HG03025 (cell line): ENCODE measurements around the gene RMI2.
"Not testable (repeated sequence)": the region's sequence is repeated elsewhere in the genome, so short reads cannot be mapped to it uniquely, and the experiment has no call there.

Experiments used
- ATAC-seq: cut with Tn5 transposase; IDR thresholded peaks from one replicate; pipeline ENCODE4 v1.9.1; 2021; ENCODE audit warnings: mild to moderate bottlenecking, moderate library complexity; ENCODE audit not compliant: unreplicated experiment, low FRiP score

Gene RMI2

DNA sequence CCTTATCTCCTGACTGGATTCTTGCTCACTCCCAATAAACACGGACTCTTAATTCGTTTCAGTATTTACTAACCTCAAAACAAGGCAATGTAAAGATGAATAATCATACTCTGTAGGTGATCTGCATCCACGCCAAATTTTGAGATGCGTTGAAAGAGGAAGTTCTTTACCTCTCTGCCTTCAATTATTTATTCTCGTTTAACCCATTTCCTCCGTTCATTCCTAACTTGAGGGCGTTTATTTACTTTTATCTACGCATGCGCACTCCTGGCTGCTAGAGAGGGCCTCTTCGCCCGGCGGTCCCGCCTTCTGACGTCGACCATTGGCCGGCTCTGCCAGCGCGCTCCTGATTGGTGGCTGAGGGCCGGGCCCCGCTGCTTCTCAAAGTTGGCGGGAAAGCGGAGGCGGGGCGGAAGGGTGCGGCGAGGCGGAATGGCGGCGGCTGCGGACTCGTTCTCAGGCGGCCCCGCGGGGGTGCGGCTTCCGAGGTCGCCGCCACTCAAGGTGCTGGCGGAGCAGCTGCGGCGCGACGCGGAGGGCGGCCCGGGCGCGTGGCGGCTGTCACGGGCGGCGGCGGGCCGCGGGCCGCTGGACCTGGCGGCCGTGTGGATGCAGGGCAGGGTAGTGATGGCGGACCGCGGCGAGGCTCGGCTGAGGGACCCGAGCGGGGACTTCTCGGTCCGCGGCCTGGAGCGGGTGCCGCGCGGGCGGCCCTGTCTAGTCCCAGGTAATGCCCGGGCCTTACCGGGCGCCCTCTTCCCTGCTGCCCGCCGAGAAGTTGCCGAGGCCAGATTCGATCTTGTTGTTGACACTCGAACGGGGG lies at the start of gene RMI2:
TSS of gene RMI2 (plus strand) at position 420 of the 823 bp plus-strand sequence. CDS start at position 433, 13 bp downstream.
- peak; percentile 90 for ATAC-seq

DNA sequence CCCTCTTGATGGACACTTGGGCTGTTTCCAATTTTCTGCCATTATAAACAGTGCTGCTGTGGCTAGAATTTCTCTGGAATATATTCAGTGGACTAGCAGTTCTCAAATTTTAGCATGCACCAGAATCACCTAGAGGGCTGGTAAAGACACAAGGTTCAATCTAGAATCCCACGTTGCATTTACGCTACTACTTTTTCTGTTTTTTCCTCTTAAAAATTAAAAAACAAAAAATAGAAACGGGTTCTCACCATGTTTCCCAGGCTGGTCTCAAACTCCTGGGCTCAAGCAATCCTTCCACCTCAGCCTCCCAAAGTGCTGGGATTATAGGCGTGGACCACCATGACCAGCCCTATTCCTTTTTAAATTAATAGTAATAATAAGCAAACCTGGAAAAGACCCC lies 49.6 kb upstream of the RMI2 start:
- no peak for ATAC-seq

DNA sequence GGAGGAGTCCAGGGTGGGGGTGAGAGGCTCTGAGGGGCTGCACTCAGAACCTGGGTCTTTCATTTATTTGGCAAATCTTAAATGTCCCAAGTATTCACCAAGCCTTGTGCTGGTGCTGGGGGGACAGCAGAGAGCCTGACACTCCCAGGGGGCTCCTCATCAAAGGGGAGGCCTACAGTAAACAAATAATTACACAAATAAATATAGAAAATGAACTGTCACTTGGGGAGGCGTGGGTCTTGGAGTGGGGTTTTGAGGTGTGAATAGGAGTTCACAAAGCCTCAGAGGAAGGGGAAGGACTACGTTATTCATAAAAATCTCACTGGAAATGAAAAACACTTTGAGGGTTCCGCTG lies 48.9 kb upstream of the RMI2 start:
- no peak for ATAC-seq

DNA sequence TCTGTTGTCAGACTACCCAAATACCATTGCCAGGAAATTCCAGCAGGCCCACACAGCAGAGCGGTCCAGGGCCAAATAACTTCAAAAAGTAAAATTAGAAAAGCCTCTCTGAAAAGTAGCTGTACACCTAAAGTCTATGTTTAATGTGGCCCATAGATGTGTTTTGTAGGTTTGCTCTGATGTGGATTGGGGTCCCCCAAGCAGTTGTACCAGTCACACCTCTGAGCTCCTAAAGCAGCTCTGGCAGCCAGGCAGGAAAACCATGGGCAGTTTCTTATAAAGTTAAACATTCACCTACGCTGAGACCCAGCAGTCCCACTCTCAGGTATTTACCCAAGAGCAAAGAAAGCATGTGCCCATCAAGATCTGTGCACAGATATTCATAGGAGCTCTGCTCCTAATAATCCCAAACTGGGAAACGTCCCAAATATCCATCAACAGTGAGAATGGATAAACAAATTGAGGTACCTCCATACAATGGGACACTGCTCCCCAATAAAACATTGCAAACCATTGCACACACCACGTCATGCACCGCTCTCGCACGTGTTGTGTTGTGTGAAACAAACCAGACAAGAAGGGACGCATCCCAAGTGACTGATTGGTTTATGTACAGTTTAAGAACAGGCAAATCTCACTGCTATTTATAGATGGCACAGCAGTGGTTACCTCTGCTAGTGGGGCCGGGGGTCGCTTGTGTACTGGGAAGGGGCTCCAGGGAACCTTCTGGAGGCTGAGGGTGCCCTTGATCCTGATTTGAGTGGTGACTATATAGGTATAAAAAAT lies 48.4 kb upstream of the RMI2 start:
- ATAC-seq = no peak

DNA sequence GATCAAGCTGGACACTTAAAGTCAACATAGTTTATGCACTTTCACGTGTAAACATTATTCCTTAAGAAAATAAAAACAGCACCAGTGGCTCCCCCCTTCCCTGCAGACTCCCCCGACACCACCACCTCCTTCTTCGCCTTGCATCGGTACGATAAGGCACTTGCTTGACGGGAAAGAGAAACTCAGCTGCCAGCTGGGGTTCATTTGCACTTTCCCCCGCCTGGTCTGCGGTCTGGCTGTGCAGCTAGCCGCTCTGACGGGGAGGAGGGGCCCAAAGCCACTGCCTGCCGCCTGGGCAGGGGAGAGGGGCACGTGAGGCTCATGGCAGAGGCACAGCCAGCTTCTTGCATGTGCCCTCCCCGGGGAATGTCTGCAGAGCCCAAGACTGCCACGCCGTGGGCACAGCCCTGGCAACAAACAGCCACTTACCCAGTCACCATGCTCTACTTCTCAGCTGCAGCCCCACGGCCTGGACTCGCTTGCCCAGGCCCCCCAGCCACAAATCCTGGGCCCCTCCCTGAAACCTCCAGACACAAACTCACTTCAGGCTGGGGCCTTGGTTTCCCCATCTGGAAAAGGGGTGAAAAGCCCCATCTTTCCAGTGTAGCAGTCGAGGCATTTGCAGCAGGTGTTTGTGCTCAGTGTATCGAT lies 47.6 kb upstream of the RMI2 start:
- peak; percentile 56 for ATAC-seq

DNA sequence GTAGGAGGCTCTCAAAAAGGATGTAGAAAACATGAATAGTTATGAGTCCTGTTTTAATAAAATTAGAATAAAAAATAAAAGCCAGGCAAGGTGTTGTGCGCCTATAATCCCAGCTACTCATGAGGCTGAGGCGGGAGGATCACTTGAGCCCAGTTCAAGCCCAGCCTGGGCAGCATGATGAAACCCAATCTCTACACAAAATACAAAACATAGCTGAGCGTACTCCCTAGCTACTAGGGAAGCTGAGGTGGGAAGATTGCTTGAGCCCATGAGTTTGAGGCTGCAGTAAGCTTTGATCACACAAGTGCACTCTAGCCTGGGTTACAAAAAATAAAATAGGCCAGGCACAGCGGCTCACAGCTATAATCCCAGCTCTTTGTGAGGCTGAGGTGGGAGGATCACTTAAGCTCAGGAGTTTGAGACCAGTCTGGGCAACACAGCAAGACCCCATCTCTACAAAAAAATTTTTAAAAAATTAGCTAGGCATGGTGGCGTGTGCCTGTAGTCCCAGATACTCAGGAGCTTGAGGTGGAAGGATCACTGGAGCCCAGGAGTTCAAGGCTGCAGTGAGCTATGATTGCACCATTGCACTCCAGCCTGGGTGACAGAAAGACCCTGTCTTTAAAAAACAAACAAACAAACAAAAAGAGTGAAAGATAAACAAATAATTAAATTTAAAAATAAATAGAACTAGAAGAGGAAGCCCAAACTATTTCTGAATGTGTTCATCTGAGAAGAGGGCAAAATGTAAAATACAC lies 46.9 kb upstream of the RMI2 start:
- no peak for ATAC-seq

DNA sequence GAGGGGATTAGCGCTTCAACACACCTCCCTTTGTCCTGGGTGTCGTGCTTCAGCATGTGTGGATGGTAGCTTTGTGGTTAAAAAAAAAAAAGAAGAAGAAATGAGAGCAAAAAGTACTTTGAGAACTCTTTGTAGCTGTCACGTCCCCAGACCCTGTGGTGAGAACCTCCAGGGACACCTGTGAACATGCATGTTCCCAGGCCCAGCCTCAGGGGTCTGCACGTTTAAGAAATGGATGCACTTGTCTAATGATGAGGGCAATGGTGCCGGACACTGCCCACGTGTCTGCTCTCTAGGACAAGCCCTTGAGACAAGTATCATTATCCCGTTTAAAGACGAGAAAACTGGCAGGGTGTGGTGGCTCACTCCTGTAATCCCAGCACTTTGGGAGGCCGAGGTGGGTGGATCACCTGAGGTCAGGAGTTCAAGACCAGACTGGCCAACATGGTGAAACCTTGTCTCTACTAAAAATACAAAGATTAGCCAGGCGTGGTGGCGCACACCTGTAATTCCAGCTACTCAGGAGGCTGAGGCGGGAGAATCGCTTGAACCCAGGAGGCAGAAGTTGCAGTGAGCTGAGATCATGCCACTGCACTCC lies 46.2 kb upstream of the RMI2 start:
- not testable (repeated sequence) for ATAC-seq

DNA sequence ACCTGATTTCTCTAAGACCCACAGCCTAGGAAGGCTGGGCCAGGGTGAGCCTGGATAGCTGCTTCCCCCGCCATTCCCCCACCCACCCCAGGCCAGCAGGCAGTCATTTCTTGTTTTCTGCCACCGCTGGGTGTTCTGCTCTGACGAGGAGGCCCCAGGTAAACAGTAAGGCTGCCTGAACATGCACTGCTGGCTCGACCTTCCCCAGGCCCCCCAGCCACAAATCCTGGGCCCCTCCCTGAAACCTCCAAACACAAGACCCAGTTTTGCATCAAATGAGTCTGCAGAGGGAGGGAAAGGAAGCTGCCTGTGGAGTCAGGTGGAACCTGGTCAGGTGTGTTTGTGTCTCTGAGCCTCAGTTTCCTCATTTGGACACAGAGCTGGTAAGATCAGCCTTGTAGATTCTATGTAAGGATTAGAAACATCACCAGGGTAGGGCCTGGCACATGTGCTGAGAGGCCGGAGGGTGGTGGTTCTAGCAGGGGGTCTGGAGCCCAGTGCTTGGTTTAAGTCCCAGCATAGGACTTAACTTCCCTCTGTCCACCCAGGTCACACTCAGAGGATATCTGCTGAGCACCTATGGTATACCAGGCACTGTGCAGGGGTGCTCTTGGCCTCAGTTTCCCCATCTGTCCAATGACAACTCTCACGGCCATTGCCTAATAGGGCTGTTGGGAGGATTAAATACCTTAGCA lies 45.2 kb upstream of the RMI2 start:
- no peak for ATAC-seq

DNA sequence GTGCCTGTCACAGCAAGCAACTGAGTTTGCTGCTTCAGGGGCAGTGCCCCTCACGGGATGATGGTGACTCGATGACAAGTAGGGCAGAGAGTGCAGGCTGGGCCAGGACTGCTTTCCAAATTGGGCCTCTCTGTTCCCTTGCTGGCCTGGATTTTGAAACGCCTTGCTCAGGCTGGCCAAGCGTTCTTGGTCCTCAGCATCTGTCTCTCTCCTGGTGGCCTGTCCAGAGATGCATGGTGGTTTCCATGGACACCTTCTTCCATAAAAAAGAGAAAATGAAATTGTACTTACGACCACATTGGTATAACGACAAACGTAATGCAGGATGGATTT lies 44.7 kb upstream of the RMI2 start:
- ATAC-seq = no peak

DNA sequence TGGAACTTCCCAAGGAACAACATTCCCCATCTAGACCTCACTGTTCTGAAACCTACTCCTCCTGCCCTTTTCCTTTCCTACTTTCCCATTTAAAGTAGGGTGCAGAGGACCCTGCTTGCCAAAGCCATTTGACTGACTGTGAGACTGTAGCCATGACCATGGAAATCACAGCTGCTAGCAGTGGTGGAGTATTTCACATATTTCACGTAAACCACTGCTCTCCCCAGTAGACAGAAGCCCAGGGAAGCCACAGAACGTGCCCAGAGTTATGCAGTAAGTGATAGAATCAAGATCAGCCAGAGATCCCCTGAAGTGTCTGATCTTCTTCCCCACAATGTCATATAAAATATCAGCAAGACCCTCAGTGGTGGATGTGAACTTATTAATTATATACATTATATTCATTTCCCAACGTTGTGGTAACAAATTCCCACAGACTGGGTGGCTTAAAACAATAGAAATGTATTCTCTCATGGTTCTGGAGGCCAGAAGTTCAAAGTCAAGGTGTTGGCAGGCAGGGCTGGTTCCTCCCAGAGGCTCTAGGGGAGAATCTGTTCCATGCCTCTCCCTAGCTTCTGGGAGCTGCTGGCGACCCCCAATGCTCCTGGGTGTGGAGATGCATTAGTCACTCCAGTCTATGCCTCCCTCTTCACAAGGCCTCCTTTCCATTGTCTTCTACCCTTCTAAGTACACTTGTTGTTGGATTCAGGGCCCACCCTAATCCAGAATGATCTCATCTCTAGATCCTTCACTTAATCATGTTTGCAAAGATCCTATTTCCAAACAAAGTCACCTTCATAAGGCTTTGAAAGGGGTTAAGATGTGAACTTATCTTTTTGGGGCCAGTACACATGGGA lies 43.4 kb upstream of the RMI2 start:
- ATAC-seq = no peak

DNA sequence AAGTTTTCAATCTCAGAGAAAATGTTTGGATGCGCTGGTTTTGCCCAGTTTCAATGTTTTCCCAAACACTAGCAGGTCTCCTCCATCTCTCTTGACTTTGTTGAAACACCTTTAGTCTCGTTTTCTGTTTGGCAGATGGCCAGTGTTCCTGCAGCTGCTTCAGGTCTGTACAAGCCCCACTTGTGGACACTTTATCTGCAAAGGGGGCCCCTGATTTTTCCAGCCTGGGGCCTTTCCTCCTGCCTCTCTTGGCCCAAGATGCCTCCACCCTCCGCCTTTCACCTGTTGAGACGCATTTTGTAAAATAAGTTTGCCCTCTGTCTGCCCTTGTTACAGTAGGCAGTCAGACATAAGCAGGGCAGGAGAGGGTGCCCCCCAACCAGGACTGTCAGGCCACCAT lies 42.3 kb upstream of the RMI2 start:
- no peak for ATAC-seq

DNA sequence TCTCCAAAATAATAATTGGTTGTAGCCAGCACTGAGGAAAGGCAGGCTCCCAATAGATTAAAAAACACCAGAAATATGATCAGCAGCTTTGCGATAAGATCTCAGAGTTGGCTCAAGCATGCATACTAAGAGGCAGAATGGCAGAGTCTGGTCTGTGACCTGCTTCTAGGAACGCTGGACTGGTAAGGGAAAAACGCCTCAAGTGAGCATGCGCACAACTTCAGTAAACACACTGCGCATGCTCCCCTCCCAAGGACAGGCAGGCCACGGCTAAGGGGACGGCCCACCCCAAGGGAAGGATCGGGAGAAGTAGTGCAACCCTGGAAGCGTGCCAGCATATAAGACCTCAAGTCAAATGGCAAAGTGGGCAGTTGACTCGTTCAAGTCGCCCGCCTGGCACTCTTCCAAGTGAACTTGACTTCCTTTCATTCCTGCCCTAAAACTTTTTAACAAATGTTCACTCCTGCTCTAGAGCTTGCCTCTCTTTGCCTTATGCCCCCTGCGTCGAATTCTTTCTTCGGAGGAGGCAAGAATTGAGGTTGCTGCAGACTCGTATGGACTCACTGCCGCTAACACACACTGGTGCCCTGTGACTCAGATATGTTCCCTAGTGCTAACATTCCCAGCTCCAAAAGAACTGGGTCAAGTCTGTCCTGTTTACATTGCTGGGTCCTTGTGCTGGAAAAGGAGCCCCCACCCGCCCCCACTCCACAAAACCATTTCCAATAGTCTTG lies 41.7 kb upstream of the RMI2 start:
- no peak for ATAC-seq

DNA sequence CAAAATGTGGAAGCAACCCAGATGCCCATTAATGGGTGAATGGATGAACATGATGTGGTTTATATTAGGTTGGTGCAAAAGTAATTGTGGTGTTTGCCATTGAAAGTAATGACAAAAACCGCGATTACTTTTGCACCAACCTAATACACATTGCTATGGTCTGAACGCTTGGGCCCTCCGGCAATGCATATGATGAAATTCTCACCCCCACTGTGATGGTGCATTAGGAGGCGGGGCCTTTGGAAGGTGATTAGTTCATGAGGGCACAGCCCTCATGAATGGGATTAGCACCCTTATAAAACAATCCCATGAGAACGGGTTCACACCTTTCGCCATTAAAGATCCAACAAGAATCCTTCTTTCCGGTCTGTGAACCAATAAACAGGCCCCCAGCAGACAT lies 38.9 kb upstream of the RMI2 start:
- ATAC-seq = no peak

DNA sequence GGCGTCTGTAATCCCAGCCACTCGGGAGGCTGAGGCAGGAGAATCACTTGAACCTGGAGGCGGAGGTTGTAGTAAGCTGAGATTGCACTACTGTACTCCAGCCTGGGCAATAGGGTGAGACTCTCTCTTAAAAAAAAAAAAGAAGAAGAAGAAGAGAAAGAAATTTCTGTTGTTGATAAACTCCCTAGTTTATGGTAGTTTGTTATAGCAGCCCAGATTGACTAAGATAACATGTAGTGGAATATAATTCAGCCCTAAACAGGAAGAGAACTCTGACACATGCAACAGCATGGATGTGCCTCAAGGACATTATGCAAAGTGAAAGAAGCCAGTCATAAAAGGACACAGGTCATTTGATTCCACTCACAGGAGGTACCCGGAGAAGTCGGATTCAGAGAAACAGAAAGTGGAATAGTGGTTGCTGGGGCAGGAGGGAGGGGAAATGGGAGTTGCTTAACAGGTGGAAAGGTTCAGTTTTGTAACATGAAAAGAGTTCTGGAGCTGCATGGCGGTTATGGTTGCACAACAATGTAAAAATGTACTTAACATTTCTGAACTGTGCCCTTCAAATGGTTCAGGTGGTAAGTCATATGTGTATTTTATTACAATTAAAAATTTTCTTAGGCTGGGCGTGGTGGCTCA lies 38.1 kb upstream of the RMI2 start:
- no peak for ATAC-seq

DNA sequence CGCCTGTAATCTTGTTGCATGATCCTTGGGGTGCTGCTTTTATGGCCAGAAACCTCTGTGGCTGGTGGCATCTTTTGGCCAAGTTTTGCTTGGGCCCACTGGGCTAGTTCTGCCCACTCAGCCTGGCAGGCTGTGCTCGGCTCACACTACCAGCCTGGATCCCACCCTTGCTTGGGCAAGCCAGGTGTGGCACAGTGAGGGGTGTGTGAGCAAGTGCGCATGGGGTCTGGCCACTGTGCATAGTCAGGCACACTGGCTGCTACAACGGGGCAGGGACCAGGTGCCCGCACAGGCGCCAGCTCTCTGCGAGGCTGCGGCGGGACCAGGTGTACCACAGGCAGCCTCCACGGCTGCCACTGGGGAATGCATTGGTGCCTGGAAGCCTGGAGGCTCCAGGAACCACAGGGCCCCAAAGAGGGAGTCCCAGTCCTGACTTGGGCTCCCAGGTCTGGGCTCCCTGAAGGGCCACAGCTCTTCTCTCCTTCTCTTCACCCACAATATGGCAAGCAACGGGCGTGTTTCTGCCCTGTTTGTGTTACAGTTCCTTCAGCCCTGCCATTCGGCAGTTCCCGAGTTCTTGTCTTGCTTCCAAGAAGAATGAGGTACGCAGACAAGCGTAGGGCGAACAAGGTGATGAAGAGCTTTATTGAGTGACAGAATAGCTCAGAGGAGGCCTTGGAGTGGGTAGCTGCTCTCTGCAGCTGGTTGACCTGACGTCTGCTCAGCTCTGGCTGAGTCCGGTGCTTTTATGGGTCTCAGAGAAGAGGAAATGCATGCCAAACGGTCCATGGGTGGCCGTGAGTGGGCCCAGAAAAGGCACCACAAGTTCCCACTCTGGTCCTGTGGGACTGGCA lies 37.4 kb upstream of the RMI2 start:
- ATAC-seq = no peak

DNA sequence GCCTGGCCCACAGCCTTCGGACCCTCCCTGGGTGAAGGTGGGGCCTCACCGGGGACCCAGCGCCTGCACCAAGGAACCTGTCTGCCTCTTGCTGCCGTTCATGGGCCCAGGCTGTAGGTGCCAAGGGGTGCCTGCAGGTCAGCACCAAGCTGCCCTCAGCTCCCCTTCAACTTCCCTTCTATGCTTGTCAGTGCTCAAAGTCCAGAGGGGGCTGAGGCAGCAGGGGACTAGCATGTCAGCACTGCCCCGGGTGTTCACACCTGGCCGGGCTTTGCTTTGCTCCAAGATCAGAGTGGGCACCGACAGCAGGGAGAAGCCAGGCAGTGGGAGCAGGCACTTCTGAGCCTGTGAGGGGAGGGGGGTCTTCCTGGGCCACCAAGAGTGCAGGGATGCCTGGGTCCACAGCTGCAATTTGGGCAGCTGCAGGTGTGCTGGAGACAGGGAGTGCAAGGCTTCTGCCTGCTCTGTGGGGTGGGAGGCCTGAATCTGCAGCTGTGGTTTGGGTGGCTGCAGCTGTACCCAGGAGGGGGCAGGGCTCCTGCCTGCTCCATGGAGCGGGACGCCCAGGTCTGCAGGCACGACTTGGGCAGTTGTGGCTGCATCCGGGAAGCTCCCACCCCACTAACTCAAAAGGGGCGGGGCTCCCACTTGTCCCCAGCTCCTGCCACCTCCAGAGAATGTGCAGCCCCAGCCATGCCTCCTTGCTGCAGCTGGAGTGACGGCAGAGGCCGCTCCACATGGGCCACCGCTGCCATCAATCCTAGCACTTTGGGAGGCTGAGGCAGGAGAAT lies 36.6 kb upstream of the RMI2 start:
- ATAC-seq = no peak
